ENCODE results near the gene DNAJC30. TPM values are rescaled to one million over a fixed set of nuclear protein-coding genes. Genes with fewer than 3 reads are reported as not detected.

Gene DNAJC30
- total RNA-seq, 2 experiments from 2014 or later = 5.9 to 13.7 TPM

DNA sequence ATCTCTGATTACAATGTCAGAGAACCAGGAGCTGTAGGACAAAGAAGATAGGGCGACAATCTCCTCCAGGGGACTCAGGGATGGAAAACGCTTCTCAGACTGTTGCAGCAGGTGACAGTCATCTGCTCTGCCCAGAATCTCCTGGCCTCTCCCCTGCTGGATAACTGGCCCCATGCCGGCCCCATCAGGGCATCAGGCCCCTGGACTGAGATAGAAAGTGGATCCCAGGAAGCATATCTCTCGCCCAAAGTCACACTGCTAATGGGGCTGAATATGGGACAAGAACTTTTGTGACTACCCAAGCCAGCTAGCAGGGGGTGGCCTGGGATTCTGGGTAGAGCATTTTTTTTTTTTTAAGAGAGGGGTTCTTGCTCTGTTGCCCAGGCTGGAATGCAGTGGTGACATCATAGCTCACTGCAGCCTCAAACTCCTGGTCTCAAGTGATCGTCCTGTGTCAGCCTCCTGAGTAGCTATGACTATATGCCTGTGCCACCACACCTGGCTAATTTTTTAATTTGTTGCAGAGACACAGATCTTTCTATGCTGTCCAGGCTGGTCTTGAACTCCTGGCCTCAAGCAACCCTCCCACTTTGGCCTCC is 38.5 kb downstream of the DNAJC30 start:
- Histone ChIP-seq H4K20me1 (ENCODE audit: insufficient read depth, low read length) (no peaks in the 10 kb centered on the region), H3K4me2 (ENCODE audit: low read length) (no peak overlapping the region), H3K79me2 (ENCODE audit: insufficient read depth, low read depth, low read length) (no peaks in the 10 kb centered on the region), H3K27ac (ENCODE audit: low read depth, low read length, poor library complexity, severe bottlenecking) (no peak overlapping the region), H3K4me3 (ENCODE audit: low read depth, low read length, poor library complexity, severe bottlenecking) (no peak overlapping the region), H3K9me3 (ENCODE audit: low read length) (0 out of 2 replicates have a peak, but pooled peaks cover 12% of the 10 kb centered on the region), H3K9me2 (ENCODE audit: insufficient read depth, low read length) (no peaks in the 10 kb centered on the region), H3K4me1 (ENCODE audit: insufficient read depth, low read length, poor library complexity, severe bottlenecking) (no peaks in the 10 kb centered on the region), H2AFZ (ENCODE audit: low read length) (no peak overlapping the region), H3K36me3 (ENCODE audit: insufficient read depth, low read length) (no peaks in the 10 kb centered on the region)
- DNase-seq (ENCODE audit: low spot score) = no peak
- BruUV-seq (replicated peaks) = no TSS peak
- TF ChIP-seq, protein P1, sequence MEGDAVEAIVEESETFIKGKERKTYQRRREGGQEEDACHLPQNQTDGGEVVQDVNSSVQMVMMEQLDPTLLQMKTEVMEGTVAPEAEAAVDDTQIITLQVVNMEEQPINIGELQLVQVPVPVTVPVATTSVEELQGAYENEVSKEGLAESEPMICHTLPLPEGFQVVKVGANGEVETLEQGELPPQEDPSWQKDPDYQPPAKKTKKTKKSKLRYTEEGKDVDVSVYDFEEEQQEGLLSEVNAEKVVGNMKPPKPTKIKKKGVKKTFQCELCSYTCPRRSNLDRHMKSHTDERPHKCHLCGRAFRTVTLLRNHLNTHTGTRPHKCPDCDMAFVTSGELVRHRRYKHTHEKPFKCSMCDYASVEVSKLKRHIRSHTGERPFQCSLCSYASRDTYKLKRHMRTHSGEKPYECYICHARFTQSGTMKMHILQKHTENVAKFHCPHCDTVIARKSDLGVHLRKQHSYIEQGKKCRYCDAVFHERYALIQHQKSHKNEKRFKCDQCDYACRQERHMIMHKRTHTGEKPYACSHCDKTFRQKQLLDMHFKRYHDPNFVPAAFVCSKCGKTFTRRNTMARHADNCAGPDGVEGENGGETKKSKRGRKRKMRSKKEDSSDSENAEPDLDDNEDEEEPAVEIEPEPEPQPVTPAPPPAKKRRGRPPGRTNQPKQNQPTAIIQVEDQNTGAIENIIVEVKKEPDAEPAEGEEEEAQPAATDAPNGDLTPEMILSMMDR (conservative IDR thresholded peaks at IDR 0.05; ENCODE audit: low read length) = no peak
- no peak for TF ChIP-seq EZH2phosphoT487 (IDR thresholded peaks at IDR 0.05; ENCODE audit: borderline replicate concordance, low read depth, low read length)
- ChIA-PET CTCF (ENCODE audit: unreplicated experiment) (no interaction called here), POLR2A (no interaction called here)
- intact Hi-C loops (cut with micrococcal nuclease; ENCODE audit: unreplicated experiment) = loop anchor here (1.0 kb wide), 1 partner anchor 16 kb away; no protein-coding TSS in a partner anchor

DNA sequence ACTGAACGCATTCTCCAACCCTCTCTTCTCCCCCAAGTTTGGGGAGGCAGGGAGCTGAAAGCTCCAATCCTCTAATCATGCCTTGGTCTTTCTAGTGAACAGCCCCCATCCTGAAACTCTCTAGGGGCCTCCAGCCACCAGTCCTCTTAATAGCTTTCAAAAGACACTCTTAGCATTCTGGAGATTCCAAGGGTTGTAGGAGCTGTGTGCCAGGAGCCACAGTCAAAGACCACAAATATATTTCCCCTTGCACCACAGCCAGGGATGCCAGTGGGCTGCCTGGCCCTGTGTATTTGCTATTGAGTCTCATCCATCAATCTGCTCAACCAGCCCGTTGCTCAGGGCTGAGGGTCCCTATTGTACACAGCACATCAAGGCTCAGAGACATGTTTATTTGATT is 40.4 kb downstream of the DNAJC30 start:
- Histone ChIP-seq H2AFZ (ENCODE audit: low read length) (no peak overlapping the region), H3K79me2 (ENCODE audit: insufficient read depth, low read depth, low read length) (no peaks in the 10 kb centered on the region), H4K20me1 (ENCODE audit: insufficient read depth, low read length) (no peaks in the 10 kb centered on the region), H3K4me3 (ENCODE audit: low read depth, low read length, poor library complexity, severe bottlenecking) (no peak overlapping the region), H3K36me3 (ENCODE audit: insufficient read depth, low read length) (no peaks in the 10 kb centered on the region), H3K27ac (ENCODE audit: low read depth, low read length, poor library complexity, severe bottlenecking) (no peak overlapping the region), H3K9me2 (ENCODE audit: insufficient read depth, low read length) (no peaks in the 10 kb centered on the region), H3K9me3 (ENCODE audit: low read length) (0 out of 2 replicates have a peak, but pooled peaks cover 12% of the 10 kb centered on the region), H3K4me2 (ENCODE audit: low read length) (no peak overlapping the region), H3K4me1 (ENCODE audit: insufficient read depth, low read length, poor library complexity, severe bottlenecking) (no peaks in the 10 kb centered on the region)
- no TSS peak for BruUV-seq (replicated peaks)
- CTCF ChIA-PET (ENCODE audit: unreplicated experiment) = no interaction called here
- TF ChIP-seq, protein P1 (conservative IDR thresholded peaks at IDR 0.05; ENCODE audit: low read length) = no peak
- TF ChIP-seq EZH2phosphoT487 (IDR thresholded peaks at IDR 0.05; ENCODE audit: borderline replicate concordance, low read depth, low read length) = no peak
- DNase-seq (ENCODE audit: low spot score) = no peak
- intact Hi-C loops (cut with micrococcal nuclease; ENCODE audit: unreplicated experiment) = no loop called here
- POLR2A ChIA-PET = no interaction called here

DNA sequence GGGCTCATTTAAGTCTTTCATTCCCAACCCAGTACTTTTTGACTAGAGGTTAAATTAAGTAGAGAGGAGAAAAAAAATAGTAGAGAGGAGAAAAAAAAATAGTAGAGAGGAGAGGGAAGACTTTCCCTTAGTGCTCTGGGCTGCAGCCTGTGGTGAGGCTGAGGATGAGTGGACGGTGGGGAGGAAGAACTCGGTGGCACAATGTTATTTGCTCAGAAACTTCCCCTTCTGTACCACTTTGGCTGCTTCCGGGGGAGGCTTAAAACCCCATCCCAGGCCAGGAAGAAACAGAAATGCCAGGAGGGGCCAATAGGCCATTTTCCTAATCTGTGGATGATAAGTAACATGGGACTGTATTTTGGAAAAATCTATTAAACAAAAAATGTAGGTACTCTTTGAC is 44.3 kb downstream of the DNAJC30 start:
- BruUV-seq (replicated peaks) = no TSS peak
- Histone ChIP-seq H3K4me3 (ENCODE audit: low read depth, low read length, poor library complexity, severe bottlenecking) (no peak overlapping the region), H4K20me1 (ENCODE audit: insufficient read depth, low read length) (no peaks in the 10 kb centered on the region), H3K4me2 (ENCODE audit: low read length) (no peak overlapping the region), H3K9me3 (ENCODE audit: low read length) (0 out of 2 replicates have a peak, but pooled peaks cover 12% of the 10 kb centered on the region), H3K79me2 (ENCODE audit: insufficient read depth, low read depth, low read length) (no peaks in the 10 kb centered on the region), H3K36me3 (ENCODE audit: insufficient read depth, low read length) (no peaks in the 10 kb centered on the region), H3K9me2 (ENCODE audit: insufficient read depth, low read length) (no peaks in the 10 kb centered on the region), H2AFZ (ENCODE audit: low read length) (no peak overlapping the region), H3K4me1 (ENCODE audit: insufficient read depth, low read length, poor library complexity, severe bottlenecking) (no peaks in the 10 kb centered on the region), H3K27ac (ENCODE audit: low read depth, low read length, poor library complexity, severe bottlenecking) (no peak overlapping the region)
- intact Hi-C loops (cut with micrococcal nuclease; ENCODE audit: unreplicated experiment) = no loop called here
- no peak for TF ChIP-seq EZH2phosphoT487 (IDR thresholded peaks at IDR 0.05; ENCODE audit: borderline replicate concordance, low read depth, low read length)
- TF ChIP-seq, protein P1 (conservative IDR thresholded peaks at IDR 0.05; ENCODE audit: low read length) = no peak
- ChIA-PET POLR2A (no interaction called here), CTCF (ENCODE audit: unreplicated experiment) (no interaction called here)
- DNase-seq (ENCODE audit: low spot score) = no peak
